GM19238 (cell line): ENCODE data around the gene SLC5A10.
"Not testable (repeated sequence)": the region's sequence is repeated elsewhere in the genome, so short reads cannot be mapped to it uniquely, and the experiment has no call there.

Experiments used
- DNase-seq: peaks from one replicate; pipeline ENCODE4 v3.0.0; 2011; ENCODE audit warnings: low spot score; ENCODE audit not compliant: insufficient read length

Gene SLC5A10

DNA sequence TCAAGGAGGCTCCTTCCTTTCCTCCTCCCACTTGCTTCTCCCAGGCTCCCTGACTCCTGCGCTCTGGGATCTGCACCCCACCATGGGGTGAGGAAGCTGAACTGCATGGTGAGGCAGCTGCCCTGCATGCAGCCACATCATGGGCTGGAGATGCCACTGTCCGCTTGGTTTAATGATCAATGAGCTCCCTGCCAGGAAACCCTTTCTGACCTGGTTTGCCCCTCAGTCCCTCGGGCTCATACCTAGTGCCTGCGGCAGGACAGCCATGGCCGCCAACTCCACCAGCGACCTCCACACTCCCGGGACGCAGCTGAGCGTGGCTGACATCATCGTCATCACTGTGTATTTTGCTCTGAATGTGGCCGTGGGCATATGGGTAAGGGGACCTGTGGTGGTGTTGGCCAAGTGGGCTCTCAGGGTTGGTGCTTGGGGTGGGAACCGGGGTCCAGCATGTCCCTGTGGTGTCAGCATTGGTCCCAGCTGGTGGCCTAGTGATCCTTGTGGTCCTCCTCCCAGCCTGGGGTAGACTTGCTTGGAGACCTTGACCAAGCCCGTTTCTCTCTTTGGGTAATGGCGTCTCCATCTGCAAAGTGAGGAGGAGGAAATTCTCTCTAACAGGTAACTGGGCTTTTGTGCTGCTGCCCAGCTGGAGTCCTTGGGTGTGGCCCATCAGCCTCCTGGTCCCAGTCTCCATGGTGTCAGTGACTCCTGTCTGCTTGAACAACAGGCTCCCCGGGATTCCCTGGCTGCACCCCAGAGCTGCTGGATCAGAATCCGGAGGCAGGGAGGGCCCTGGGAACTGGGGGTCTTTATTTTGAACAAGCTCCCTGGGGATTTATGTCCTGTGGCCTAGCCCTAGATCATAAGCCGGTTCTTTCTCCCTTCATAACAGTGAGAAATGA, at the start of gene SLC5A10:
SLC5A10 (plus strand) TSS at position 225 of the 902 bp plus-strand sequence; CDS start at position 266, 41 bp downstream.
- DNase-seq = no peak

DNA sequence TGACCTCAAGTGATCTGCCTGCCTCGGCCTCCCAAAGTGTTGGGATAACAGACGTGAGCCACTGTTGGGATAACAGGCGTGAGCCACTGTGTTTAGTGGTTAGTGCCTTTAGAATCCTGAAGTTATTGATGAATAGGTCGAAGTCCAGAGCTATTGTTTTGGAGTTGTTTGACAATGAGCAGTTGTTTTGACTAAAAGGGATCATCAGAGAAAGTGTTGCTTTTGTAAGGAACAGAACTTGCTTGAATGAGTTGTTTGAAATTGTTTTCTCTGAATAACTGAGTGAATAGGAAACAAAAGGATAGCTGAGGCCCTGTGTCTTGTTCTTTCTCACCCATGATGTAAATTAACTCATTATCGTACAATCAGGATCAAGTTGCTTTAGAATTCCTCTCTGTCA, 47.5 kb upstream of the SLC5A10 start:
- DNase-seq = no peak

DNA sequence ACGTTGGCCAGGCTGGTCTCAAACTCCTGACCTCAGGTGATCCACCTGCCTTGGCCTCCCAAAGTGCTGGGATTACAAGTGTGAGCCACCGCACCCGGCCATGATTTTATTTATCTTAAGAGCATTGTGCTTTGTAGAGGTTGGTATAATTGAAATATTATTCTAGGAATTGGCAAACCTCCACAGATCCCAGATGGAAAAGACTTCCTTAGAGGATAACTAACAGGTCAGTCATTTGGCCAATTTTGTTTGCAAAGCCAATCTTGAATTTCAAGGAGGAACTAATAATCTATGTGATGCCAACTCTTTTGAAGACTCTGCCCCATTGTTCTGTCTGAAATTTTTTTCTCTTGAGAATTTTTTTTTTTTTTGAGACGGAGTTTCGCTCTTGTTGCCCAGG, 46.7 kb upstream of the SLC5A10 start:
- DNase-seq = no peak

DNA sequence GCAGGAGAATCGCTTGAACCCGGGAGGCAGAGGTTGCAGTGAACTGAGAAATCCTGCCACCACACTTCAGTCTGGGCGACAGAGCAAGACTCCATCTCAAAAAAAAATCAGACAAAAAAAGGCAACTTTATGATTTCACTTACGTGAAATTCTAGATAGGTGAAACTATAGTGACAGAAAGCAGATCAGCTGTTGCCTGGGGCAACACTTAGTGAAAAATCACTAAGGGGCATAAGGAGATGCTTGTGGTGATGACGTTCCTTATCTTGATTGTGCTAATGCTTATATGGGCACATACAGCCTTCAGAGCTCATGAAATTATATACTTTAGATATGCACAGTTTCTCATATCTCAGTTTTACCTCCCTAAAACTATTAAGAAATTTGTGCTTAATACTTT, 41.6 kb upstream of the SLC5A10 start:
- DNase-seq = no peak

DNA sequence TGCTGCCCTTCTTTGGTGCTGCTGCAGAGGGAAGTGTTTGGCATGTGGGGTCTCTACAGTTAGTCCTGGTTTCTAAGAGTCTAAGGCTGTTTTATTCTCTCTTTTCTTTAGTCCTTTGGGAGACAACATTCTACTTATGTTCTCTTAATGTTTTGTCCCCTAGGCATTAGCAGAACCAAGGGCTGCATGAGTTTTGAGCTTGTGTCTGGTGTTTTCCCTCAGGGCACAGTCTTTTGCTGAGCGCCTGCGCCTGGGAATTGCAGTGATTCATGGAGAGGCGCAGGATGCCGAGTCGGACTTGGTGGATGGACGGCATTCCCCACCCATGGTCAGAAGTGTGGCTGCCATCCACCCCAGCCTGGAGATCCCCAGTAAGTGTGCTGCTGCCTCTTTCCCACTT, 41.1 kb upstream of the SLC5A10 start:
- no peak for DNase-seq

DNA sequence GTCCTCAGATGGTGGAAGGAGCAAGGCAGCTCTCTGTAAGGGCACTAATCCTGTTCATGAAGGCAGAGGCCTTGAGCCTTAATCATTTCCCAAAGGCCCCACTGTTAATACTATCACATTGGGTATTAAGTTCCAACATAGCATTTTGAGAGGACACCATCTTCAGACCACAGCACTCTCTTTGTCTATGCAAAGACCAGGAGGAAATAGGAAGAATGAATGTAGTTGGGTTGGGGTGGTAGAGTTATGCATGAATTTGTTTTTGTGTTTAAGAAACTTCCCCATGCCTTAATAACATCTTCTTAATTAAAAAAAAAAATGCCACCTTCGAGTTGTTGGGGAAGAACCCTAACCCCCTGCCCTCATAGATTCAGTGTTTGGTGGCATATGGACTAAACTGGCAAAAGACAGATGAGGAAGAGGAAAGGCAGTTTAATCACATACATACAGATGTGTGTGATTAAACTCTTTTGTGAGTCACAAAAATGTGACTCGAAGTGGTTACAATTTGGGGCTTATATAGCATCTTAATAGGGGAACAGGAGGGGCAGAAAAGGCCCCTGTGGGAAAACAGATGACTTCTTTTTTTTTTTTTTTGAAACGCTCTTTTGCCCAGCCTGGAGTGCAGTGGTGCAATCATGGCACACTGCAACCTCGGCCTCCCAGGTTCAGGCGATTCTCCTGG, 35.0 kb upstream of the SLC5A10 start:
- no peak for DNase-seq

DNA sequence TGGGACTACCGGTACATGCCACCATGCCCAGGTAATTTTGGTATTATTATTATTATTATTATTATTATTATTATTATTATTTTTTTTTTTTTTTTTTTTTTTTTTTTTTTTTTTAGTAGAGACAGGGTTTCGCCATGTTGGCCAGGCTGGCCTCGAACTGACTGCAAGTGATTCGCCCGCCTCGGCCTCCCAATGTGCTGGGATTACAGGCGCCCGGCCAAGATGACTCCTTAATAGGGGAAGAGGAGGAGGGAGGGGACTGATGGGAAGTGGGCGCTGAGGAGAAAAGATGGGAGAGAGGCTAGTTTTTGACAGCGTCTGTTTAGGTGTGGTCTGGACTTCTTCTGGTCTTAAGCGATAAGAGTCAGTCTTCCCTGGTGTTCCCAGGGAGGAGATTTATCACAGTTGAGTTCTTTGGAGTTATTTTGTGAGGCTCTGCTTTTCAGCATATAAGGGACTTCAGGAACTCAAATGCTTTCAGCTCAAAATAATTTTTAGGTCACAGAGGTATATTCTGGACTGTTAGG, 34.4 kb upstream of the SLC5A10 start:
- DNase-seq = no peak

DNA sequence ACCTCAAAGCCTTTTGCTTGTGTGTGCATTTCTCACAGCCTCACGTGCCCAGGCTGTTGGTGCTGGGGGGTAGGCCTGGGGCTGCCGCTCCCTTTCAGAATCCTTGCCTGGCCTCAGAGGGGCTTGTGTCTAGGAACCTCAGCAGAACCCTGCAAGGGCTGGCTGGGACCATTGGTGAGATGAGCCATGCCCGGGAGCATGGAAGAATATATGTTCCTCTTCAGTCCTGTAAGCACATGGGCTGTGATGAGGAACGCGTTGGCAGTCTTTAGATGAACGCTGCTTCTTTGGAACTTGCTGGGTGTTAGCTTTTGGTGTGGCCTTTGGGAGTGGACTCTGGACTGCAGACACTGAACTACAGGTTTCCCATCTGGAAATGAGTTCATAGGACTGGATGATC, 32.0 kb upstream of the SLC5A10 start:
- no peak for DNase-seq

DNA sequence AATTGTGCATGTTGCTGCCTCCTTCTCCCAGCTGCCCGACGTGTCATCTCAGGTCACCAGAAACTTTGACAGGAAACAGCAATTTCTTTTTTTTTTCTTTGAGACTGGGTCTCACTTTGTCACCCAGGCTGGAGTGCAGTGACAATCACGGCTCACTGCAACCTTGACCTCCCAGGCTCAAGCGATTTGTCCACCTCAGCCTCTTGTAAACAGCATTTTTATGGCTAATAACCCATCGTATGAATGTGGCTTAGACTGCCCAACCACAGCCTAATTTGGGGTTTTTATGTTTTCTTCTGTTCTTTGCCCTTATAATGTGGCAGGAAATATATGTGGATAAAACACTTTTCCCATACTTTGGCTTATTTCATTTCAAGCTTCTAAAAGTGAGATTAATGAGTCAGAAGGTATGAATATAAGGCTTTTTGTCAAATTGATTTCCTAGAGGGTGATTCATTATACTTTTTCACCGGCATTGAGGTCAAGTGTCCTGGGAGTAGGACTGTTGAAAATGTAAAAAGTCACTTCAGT, 31.0 kb upstream of the SLC5A10 start:
- DNase-seq = no peak

DNA sequence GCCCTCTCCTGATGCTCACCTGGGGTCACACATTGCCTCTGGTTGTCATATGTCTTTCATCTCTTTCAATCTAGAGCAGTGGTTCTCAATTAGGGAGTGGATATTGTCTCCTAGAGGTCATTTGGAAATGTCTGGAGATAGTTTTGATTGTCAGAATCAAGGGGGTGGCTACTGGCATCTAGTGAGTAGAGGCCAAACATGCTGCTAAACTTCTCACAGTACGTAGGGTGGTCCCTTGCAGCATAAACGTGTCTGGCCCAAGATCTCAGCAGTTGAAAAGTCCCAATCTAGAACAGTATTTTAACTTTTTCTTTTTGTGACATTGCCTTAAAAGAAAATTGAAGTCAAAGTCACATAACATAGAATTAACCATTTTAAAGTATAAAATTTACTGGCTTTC, 30.5 kb upstream of the SLC5A10 start:
- DNase-seq = no peak

DNA sequence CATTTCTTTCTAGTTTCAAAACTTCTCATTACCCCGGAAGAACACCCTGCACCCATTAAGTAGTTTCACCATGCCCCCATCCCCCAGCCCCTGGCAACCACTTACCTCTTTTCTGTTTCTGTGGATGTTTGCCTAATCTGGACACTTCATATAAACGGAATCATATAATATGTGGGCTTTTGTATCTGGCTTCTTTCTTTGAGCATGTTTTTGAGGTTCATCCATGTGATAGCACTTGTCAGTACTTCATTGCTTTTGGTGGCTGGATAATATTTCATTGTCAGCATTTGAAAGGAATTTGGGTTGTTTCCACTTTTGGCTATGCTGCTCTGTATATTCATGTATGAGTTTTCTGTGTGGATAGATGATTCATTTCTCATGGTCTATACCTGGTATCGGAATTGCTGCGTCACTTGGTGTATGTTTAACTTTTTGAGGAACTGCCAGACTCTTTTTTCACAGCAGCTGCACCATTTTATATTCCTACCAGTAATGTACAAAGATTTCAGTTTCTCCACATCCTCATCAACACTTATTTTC, 30.0 kb upstream of the SLC5A10 start:
- DNase-seq = no peak

DNA sequence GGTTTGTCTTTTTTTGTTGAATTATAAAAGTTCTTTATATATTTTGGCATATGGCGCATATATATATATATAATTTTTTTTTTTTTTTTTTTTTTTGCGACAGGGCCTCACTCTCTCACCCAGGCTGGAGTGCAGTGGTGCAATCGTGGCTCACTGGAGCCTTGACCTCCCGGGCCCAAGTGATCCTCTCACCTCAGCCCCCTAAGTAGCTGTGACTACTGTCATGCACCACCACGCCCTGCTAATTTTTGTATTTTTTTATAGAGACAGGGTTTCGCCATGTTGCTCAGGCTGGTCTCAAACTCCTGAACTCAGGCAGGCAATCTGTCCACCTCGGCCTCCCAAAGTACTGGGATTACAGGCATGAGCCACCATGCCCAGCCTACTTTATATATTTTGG, 29.4 kb upstream of the SLC5A10 start:
- not testable (repeated sequence) for DNase-seq

DNA sequence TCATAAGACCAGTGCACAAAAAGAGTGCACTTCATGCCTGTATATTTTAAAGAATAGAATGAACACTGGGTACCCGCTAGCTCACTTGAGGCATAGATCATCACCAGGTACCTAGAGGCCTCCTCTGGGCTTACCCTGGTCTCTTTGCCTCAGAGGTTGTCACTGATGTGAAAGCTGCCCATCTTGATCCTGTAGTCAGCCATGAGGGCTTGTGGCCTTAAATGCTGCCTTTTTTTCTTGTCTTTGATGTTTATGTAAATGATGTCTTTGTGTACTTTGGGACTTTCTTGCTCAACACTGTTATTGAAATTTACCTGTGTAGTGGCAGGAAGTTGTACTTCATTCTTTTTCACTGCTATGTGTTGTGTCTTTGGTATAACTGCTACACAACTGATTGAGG, 26.8 kb upstream of the SLC5A10 start:
- DNase-seq = no peak

DNA sequence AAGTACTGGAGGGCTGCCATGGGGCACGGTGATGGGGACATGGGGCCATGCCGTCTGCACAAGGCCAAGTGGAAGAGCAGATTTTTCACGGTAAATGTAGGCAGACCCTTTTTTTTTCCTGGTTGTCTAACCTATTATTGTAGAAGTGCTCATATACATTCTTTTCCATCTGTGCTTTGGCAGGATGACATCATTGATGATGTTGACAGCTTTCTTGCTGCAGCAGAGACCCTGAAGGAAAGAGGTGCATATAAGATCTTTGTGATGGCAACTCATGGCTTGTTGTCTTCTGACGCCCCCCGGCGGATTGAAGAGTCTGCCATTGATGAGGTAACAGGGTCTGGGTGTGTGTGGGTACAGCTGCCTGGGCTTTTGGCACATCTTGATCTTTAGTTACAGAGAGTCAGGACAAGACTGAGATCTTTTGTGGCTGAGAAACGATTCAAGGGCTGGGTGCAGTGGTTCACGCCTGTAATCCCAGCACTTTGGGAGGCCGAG, 23.3 kb upstream of the SLC5A10 start:
- no peak for DNase-seq

DNA sequence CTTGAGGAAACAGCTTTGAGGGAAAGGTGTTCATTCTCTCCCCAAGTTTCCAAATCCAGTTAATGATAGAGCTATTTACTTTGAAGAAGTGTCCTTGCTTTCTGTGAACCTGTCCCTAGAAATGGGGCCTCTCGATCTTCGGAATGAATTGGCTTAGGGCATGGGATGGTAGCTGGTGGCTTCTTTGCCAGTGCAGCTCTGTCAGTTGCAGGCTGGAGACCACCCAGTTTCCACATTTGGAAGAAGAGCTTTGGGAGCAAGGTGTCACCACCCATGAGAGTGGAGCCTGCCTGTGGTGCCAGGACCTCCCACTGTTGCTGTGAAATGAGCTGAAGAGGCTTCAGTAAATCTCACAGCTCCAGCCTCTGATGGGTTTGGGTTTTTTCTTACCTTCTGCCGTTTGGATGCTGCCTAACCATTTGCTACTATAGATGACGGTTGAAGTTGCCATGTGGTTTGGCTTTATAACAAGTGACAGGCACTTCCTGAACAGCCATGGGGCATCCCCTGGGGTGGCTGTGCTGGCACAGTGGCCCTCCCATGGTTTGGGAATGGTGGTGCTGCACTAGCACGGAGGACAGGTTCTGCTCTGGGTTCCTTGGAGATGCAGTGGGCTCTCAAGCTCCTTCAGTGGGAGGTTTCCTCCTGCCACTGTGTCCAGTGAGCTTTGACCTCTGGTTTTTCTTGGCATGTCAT, 19.5 kb upstream of the SLC5A10 start:
- DNase-seq = no peak

DNA sequence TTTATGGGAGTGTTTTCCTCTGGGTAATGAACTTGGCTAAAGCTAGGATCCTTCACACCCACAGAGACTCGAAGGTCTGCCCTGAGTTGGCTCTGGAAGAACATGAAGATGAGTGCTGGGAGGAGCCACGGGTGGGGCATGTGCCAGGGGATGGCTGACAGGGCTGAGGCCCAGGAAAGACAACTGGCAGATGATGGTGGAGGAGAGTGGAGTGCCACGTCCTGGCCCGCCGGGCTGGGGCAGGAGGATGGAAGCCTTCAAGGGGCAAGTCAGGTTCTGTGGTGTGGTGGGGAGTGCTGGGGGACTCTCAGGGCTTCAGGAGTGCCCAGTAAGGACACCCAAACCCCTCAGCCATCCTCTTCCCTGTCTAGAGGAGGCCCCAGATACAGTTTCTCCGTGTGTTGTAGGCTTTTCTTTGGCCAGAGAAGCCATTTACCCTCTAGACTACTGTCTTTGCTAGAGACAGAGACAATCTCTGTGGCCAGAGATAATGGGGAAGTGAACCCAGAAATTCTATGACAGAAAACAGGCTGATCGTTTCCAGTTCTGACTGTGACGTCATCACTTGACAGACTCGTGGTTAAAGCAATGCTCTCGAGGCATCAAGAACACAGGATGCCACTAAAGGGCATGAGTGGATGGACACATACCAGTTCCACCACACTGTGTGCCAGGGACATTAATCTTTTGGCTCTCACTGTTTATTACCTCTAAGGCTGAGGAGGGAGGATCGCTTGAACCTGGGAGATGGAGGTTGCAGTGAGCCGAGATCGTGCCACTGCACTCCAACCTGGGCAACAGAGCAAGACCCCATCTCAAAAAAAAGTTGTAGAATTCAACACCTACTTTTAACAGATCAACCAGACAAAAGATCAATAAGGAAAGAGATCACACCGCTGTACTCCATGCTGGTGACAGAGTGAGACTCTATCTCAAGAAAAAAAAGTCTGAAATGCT, 18.6 kb upstream of the SLC5A10 start:
- DNase-seq = no peak

DNA sequence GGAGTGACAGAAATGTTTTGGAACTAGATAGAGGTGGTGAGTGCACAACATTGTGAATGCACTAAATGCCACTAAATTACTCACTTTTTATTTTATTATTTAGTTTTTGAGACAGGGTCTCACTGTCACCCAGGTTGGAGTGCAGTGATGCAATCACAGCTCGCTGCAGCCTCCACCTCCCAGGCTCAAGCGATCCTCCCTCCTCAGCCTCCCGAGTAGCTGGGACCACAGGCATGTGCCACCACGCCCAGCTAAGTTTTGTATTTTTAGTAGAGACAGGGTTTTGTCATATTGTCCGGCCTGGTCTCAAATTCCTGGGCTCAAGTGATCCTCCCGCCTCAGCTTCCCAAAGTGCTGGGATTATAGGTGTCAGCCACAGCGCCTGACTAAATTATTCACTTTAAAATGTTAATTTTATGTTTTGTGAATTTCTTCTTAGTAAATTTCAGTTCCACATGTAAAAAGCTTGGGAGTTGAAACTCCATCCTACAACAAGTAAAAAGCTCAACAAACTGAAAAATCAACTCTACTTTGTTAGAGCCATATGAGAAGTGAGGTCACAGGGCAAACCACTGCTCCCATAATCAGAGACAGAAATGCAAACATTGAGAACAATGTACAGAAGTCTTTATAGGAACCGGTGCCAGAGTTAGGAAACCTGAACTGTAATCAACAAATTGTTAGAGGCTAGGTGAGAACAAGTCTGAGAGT, 13.8 kb upstream of the SLC5A10 start:
- DNase-seq = no peak

DNA sequence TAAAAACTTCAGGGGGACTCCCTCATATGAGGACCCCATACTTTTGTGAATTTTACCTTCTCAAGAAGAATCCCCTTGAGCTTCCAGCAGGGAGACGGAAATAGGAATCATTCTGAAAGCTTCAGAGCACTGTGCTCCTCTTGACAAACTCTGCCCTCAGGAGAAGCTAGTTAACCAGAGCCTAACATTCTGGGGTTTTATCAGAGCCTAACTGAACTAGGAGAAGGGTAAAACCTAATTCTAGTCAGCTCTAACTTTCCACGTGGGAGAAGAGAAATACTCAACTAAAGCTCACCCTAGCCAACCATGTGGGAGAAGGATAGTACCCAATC, 13.3 kb upstream of the SLC5A10 start:
- DNase-seq = no peak

DNA sequence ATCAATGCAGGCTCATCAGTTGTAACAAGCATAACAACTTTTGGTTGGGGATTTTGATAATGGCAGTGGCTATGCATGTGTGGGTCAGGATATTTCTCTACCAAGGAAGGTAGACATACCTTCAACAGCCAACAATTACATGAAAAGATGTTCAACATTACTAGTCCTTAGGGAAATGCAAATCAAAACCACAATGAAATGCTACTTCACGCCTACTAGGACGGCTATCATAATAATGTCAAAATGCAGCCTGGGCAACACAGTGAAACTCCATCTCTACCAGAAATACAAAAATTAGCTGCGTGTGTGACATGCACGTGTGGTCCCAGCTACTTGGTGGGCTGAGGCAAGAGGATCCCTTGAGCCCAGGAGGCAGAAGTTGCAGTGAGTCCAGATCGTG, 7.3 kb upstream of the SLC5A10 start:
- DNase-seq = no peak

DNA sequence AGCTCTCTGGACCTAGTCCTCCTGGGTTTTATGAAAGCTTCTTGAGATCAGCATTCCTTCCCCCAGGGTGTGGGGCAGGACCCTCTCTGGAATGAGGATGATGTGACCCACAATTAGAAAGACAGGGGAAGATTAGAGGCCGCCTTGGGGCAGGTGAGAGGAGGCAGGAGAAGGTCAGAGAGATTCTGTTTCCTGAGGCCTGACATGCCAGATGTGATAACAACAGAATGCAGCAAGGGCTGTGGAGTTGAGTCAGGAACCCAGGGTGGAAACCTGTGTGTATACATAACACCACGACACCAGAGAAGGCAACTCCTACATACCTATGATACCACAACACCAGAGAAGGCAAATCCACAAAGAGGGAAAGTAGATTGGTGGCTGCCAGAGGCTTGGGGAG, 5.4 kb upstream of the SLC5A10 start:
- no peak for DNase-seq
